Activated gamma-delta T cell treated with Interleukin-2 at 50 U/mL for 16 hours (primary cell): ENCODE results near the gene PLEKHN1.
"Not testable (repeated sequence)": the region's sequence is repeated elsewhere in the genome, so short reads cannot be mapped to it uniquely, and the experiment has no call there.

Experiments
- DNase-seq: peaks from one replicate; pipeline ENCODE4 v3.0.0-alpha.2; 2020

The PLEKHN1 gene

DNA sequence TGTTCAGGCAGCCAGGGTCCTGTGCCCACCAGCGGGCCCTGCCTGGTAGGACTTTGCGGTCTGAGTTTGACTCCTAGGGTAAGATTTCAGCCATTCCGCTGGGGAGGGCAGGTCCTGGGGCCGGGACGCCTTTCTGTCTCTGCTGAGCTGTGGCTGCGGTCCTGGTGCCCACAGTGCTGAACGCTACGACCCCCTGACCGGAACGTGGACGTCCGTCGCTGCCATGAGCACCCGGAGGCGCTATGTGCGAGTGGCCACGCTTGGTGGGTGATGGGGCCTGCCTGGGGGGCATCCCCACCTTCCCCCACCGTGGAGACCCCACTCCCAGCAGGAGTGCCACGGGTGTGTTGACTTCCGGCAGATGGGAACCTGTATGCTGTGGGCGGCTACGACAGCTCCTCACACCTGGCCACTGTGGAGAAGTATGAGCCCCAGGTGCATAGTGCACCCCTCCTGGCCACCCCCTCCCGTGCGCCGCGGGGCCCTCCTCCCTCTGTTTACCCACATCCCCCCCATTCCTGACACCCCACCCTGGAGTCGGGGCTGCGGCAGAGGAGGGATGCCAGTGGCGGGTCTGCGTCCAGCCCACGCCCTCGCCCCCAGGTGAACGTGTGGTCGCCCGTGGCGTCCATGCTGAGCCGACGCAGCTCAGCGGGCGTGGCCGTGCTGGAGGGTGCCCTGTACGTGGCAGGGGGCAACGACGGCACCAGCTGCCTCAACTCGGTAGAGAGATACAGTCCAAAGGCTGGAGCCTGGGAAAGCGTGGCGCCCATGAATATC lies 2.3 kb upstream of the PLEKHN1 start:
- no peak for DNase-seq

DNA sequence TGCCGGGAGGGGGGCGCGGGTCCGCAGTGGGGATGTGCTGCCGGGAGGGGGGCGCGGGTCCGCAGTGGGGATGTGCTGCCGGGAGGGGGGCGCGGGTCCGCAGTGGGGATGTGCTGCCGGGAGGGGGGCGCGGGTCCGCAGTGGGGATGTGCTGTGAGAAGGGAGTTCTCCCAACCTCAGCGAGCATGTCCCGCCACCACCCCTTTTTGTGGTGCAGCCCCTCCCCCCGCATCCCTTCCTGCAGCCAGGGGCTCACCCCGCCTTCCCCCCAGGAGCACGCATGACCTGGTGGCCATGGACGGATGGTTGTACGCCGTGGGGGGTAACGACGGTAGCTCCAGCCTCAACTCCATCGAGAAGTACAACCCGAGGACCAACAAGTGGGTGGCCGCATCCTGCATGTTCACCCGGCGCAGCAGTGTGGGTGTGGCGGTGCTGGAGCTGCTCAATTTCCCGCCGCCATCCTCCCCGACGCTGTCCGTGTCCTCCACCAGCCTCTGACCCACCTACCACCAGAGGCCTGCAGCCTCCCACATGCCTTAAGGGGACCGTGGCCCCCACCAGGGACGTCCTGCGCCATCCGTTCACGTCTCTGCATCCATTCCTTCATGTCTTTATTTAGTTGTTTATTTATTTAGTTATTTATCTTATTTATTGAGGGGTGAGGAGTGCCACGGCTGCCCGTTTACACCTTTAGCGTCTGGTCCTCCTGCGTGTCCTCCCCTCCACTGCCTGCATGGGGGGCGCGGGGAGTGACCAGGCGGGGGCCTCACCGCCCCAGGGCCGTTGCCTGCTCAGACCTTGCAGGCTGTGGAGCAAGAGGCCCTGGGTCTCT lies 1.4 kb upstream of the PLEKHN1 start:
- no peak for DNase-seq

- no peak for DNase-seq
Measured at GRCh38 chr1:965526-966134, 652 bp upstream of the PLEKHN1 start.

DNA sequence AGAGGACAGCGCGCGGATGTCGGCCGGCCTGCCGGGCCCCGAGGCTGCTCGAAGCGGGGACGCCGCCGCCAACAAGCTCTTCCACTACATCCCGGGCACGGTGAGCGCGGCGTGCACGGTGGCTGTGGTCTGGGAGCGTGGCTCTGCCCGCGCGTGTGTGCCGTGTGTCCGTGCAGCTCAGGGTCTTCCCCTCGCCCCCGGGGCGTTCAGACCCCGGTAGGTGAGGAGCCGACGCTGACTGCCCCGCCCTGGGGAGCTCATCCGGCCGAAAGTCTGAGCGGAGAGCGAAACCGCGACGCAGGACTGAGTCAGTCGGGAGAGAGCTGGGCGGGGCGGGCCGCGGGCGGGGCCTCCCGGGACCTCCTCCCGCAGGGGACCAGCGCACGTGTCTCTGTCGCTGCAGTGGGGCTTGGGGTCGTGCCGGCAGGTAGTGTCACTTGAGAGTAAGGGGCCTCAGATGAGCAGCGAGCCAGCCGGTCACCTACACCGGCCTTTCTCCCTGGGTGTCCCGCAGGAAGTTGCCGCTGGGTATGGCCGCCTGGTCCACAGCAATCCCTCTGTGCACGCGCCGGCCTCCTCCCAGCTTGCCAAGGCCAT lies 520 bp downstream of the PLEKHN1 start:
- peak; percentile 80 for DNase-seq

DNA sequence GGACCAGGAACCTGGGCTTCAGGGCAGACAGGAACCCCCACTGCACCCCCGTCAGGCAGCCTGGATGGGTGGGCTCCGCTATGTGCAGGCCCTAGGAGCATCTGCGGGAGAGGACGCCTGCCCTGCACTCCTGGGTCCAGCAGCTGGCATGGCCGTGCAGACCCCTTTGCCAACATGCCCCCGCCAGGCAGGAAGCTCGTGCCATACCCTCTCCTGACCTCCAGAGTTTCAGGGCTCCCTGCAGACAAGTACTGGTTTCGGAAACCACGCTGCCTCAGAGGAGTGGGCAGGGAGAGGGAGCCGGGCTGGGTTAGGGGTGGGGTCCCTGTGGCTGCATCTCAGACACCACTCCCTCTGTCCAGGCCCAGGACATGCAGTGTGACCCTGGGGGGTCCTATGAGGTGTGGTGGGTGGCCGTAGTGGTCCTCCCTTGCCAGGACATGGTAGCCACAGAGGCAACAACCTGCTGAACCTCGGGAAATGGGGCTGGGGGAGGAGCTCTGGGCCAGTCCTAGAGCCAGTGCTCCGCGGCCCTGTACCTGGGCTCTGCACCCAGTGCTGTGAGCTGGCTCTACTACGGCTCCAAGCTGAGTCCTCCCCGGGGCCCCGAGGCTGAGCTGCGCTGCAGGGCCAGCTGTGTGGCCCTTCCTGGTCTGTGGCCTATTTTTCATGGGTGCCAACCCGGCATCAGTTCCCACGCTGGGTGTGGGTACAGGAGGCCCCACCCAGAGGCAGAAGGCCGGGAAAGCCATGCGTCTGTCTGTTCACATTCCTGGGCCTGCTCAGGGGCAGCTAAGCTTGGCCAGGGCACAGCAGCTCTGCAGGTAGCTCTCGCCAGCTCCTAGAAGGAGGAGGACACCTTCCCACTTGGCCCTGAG lies 1.4 kb downstream of the PLEKHN1 start:
- DNase-seq, result no peak

DNA sequence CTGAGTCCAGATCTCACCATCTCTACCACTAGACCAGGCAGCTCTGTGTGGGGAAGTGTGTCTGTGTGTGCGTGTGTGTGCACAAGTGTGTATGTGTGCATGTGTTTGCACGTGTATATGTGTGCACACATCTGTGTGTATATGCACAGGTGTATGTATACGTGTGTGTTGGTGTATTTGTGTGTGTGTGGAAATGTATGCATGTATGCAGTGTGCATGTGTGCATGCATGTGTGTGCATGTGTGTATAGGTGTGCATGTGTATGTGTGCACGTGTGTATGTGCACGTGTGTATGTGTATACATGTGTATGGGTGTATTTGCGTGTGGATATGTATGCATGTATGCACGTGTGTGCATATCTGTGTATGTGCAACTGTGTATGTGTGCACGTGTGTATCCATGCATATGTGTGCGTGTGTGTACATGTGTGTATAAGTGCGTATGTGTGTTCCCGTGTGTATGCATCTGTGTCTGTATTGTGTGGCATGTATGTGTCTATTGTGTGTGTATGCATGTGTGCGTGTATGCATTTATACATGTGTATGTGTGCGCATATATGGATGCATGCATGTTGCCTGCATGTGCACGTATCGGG lies 3.1 kb downstream of the PLEKHN1 start:
- DNase-seq, result no peak

- DNase-seq, result no peak
Measured at GRCh38 chr1:970242-970972, 4.1 kb downstream of the PLEKHN1 start.

DNA sequence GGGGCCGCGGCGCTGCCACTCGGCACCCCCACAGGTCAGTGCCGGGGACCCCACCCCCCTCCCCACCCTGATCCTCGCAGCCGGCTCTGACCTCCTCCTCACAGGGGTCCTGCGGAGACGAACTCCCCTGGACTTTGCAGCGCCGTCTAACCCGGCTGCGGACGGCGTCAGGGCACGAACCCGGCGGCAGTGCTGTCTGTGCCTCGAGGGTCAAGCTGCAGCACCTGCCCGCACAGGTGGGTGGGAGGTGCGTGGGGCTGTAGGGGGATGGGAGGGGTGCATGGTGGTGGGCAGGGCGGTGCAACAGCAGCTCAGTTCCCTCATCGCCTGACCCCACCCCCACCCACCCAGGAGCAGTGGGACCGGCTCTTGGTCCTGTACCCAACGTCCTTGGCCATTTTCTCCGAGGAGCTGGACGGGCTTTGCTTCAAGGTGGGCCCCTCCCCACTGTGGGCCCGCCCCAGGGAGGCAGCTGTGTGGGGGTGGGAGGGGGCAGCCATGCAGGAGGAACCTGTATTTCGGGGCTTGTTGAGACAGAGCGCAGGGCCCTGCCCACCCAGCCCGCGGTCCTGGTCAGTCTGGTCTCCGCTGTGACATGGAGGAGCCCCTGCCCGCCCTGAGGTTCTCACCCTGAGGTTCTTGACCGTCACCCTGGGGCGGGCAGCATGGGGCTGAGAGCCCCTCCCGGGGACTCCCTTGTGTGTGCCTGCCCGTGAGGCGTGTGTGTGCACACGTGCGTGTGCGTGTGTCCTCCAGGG lies 4.9 kb downstream of the PLEKHN1 start:
- no peak for DNase-seq

GRCh38 chr1:971751-972506 lies 5.6 kb downstream of the PLEKHN1 start:
- no peak for DNase-seq

DNA sequence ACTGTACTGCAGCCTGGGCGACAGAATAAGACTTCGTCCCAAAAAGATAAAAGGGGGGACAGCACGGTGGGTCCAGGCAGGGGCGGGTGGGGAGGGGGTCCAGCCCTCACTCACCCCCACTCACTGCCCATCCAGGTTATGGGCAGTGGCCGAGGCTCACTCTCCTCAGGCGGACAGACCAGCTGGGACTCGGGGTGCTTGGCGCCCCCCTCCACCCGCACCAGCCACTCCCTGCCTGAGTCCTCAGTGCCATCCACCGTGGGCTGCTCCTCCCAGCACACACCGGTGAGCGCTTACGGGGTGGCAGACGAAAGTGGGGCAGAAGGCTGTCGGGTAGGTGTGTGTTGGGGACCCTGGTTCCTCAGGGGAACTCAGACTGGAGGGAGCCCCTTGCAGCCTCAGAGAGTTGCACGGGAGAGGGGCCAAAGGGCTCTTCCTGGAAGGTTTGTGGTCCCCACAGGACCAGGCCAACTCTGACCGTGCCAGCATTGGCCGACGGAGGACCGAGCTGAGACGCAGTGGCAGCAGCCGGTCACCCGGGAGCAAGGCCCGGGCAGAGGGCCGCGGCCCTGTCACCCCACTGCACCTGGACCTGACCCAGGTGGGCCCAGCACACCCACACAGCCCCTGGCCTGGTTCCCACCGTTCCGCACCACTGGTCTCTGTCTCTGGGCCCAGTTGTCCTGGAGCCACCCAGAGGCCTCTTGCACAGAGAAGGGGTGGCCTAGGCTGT lies 6.6 kb downstream of the PLEKHN1 start:
- no peak for DNase-seq

- no peak for DNase-seq
Measured at GRCh38 chr1:973459-974292, 7.4 kb downstream of the PLEKHN1 start.

- DNase-seq, result no peak
Measured at GRCh38 chr1:974293-974640, 8.0 kb downstream of the PLEKHN1 start.

DNA sequence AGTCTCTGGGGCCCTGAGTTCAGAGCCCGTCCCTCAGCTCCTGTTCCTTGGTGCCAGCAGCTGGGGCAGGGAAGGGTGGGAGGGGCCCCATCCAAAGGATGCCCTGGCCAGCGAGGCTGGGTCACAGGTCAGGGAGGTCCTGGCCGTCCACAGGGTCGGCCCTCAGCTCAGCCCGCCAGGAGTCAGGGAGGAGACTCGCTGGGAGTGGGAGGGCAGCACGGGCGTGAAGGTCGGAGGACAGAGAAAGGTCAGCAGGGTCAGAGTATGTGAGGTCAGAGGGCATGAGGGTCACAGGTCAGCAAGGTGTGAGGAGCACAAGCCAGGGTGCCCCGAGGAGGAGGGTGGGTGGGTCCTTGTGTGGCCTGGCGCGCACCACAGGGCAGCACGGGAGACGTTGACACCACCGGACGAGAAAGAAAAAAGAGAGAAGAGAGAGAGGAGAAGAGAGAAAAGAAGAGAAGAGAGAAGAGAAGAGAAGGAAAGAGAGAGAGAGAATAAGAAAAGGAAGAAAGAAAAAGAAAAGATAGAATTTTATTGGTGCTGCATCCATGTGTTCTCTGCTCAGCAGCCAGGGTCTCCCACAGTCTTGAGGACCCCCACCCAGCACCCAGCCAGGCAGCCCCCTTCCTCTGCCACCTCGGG lies 8.5 kb downstream of the PLEKHN1 start:
- no peak for DNase-seq

DNA sequence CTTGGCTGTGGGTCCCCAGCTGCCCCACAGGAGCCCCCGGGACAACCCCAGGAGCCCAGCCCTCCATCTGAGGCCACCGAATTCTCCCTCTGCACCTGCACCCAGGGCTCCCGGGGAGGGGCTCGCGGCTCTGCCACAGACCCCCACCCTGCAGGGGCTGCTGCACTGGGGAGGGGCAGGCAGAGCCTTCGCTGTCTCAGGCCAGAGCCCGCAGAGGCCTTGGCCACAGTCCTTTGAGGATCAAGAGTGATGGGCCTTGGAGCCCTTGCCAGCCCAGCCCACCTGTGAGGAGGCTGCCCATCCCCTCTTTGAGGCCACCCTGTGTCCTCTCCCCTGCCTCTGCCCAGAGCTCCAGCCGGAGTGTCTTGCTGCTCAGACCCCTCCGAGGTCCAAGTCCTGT lies 9.1 kb downstream of the PLEKHN1 start:
- DNase-seq, result no peak

DNA sequence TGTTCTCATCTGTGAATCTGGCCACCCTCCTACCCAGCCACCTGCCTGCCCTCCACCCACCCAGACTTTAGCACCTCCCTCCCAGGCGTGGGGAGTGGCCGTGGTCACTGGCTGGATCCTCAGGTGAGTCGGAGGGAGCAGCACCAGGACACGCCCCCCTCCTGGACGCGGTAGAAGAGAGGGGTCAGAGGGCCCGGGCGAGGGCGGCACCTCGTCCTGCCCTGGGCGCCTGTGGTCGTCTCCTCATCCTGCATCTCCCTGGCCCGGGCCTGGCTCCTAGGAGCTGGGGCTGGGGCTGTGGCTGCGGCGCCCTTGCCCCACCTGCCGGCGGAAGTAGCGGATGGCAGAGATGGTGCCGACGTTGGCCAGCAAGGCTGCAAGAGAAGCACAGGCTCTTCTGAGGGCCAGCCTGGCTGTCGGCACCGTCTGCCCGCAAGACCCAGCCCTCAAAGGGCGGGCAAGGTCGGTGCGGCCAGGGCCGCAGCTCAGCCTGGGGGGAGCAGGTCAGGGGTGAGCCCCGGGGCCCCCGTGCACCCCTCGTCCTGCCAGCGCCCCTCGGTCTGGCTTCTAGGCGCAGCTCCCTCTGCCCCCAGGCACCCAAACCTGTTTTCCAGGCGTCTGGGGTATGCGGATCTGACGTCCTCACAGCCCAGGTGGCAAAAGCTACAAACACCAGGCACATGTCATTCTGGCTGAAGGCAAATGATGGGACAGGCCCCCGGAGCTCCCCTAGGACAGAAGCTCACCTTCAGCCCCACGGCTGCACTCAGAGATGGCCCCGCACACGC lies 9.8 kb downstream of the PLEKHN1 start:
- peak; percentile 63 for DNase-seq

- DNase-seq, result not testable (repeated sequence)
Measured at GRCh38 chr1:976791-977190, 10.5 kb downstream of the PLEKHN1 start.
